HepG2 (cell line): Measurements from ENCODE around the gene CBLN3. TPM values are rescaled to one million over a fixed set of nuclear protein-coding genes. Genes with fewer than 3 reads are reported as not detected.

ENCODE experiments used
- ATF7-NPFF ChIP-seq: sonication (generic); formaldehyde crosslinking; IDR thresholded peaks from 2 replicates; pipeline ENCODE4 v1.8.1; 2023; ENCODE audit warnings: mild to moderate bottlenecking, low read depth, missing genetic modification reagents, moderate library complexity
- DMAP1 ChIP-seq: IDR thresholded peaks from 2 replicates; pipeline ENCODE4 v1.6.1; 2016
- ELF3 ChIP-seq: IDR thresholded peaks from 2 replicates; pipeline ENCODE4 v1.6.1; 2016; ENCODE audit warnings: missing genetic modification reagents, missing compliant biosample characterization
- HMGXB3 ChIP-seq: sonication (generic); formaldehyde crosslinking; IDR thresholded peaks from 2 replicates; pipeline ENCODE4 v1.4.0; 2020; ENCODE audit warnings: missing genetic modification reagents, borderline replicate concordance
- HNF4A ChIP-seq: sonication (generic); formaldehyde crosslinking; IDR thresholded peaks from 2 replicates; pipeline ENCODE4 v1.4.0; 2020; ENCODE audit warnings: missing genetic modification reagents
- MAFF ChIP-seq: IDR thresholded peaks from 2 replicates; pipeline ENCODE4 v1.6.1; 2011; ENCODE audit warnings: low read depth, low read length, improper control_type of control experiment
- NBN ChIP-seq: fragments of 450-650 bp; conservative IDR thresholded peaks from 2 replicates; pipeline ENCODE4 v1.6.1; 2017
- NFE2L1 ChIP-seq: sonication (generic); formaldehyde crosslinking; IDR thresholded peaks from 2 replicates; pipeline ENCODE4 v1.4.0; 2020; ENCODE audit warnings: missing genetic modification reagents, mild to moderate bottlenecking, borderline replicate concordance
- NFKB2 ChIP-seq: sonication (generic); formaldehyde crosslinking; IDR thresholded peaks from 2 replicates; pipeline ENCODE4 v1.4.0; 2020; ENCODE audit warnings: missing genetic modification reagents, borderline replicate concordance
- ZNF12 ChIP-seq: sonication (generic); formaldehyde crosslinking; IDR thresholded peaks from 2 replicates; pipeline ENCODE4 v1.5.0; 2020; ENCODE audit warnings: missing genetic modification reagents
- ZNF275 ChIP-seq: sonication (generic); formaldehyde crosslinking; IDR thresholded peaks from 2 replicates; pipeline ENCODE4 v1.8.0; 2022; ENCODE audit warnings: missing genetic modification reagents, mild to moderate bottlenecking, inconsistent platforms, borderline replicate concordance
- ZNF317 ChIP-seq: sonication (generic); formaldehyde crosslinking; IDR thresholded peaks from 2 replicates; pipeline ENCODE4 v1.5.0; 2020; ENCODE audit warnings: mild to moderate bottlenecking, missing genetic modification reagents
- ZNF33B ChIP-seq: sonication (generic); formaldehyde crosslinking; IDR thresholded peaks from 2 replicates; pipeline ENCODE4 v1.5.1; 2020; ENCODE audit warnings: mild to moderate bottlenecking, missing genetic modification reagents
- ZNF672 ChIP-seq: sonication (generic); formaldehyde crosslinking; IDR thresholded peaks from 2 replicates; pipeline ENCODE4 v1.8.1; 2022; ENCODE audit warnings: missing genetic modification reagents
- polyA plus RNA-seq, 8 experiments: library from polyadenylated mRNA; depleted of rRNA in 3 of 8; stranded (reverse) in 7 of 8; unstranded in 1 of 8; fragments of >200 nt; fragmentation: Illumina TruSeq in 4 of 8; extraction: Trizol in 4 of 8; gene quantifications; 2 replicates each; pipeline versions ENCODE4 v1.2.1 to v1.2.3, GENCODE V29; 2011 to 2016; ENCODE audit warnings: low read depth in 4 of 8, missing spikeins in 1 of 8, mixed read lengths in 1 of 8; ENCODE audit not compliant: insufficient read depth in 1 of 8
- total RNA-seq, 5 experiments: library from RNA; depleted of rRNA; stranded (reverse); fragments of >200 nt; fragmentation: Illumina TruSeq; extraction: Trizol; gene quantifications; 2 replicates each; pipeline ENCODE4 v1.2.3, GENCODE V29; 2016; ENCODE audit warnings: low read depth in 1 of 5
- TF ChIP-seq, protein P1 (sequence below): sonication (generic); formaldehyde crosslinking; IDR thresholded peaks from 2 replicates; pipeline ENCODE4 v1.5.0; 2020; ENCODE audit warnings: mild to moderate bottlenecking, missing genetic modification reagents, borderline replicate concordance
- TF ChIP-seq, protein P2 (sequence below): IDR thresholded peaks from 2 replicates; pipeline ENCODE4 v1.6.1; 2016
- TF ChIP-seq, protein P3 (sequence below): IDR thresholded peaks from 2 replicates; pipeline ENCODE4 v1.6.1; 2012; ENCODE audit warnings: low read length, improper control_type of control experiment
- TF ChIP-seq, protein P4 (sequence below): sonication (generic); formaldehyde crosslinking; IDR thresholded peaks from 2 replicates; pipeline ENCODE4 v1.5.0; 2020; ENCODE audit warnings: missing genetic modification reagents

Gene CBLN3
- total and polyA plus RNA-seq, 2 of the 13 experiments (the other 11 are each of a cell fraction or from before 2014, with no cell fraction given): 0.66 to 0.98 TPM

DNA sequence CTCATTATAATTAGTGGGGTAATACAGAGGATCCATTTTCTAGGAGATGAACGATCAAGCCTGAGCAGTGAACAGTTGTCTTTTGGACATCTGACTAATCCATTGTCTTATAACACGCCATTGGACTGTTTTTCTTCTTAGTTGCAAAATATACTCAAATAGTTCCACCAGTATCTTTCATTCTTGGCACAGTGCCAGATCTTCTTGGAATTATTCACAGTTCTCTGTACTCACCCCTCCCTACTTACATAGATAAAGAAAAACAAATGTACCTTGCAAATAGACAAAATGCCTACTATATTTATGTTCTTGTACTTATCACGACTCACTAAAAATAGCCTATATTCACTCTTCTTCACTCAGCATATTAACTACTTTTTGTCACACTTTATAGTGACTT is 3.8 kb downstream of the CBLN3 start (continued):
- TF ChIP-seq ZNF275 (CRISPR knock-in tag) (no peak), ATF7-NPFF (CRISPR knock-in tag) (no peak), ZNF672 (CRISPR knock-in tag) (no peak), ZNF33B (no peak), HNF4A (CRISPR knock-in tag) (0 out of 2 replicates have a peak, but pooled peaks have one; percentile 3), DMAP1 (no peak), ZNF317 (CRISPR knock-in tag) (no peak), ZNF12 (CRISPR knock-in tag) (no peak), MAFF (no peak), NFKB2 (CRISPR knock-in tag) (no peak), ELF3 (CRISPR knock-in tag) (no peak), HMGXB3 (CRISPR knock-in tag) (no peak), NBN (no peak), NFE2L1 (CRISPR knock-in tag) (no peak)
- TF ChIP-seq, protein P1, sequence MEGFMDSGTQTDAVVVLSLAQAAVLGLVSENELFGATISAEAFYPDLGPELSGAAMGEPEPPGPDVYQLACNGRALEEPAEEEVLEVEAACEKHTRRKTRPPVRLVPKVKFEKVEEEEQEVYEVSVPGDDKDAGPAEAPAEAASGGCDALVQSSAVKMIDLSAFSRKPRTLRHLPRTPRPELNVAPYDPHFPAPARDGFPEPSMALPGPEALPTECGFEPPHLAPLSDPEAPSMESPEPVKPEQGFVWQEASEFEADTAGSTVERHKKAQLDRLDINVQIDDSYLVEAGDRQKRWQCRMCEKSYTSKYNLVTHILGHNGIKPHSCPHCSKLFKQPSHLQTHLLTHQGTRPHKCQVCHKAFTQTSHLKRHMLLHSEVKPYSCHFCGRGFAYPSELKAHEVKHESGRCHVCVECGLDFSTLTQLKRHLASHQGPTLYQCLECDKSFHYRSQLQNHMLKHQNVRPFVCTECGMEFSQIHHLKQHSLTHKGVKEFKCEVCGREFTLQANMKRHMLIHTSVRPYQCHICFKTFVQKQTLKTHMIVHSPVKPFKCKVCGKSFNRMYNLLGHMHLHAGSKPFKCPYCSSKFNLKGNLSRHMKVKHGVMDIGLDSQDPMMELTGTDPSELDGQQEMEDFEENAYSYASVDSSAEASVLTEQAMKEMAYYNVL (CRISPR knock-in tag): no peak
- TF ChIP-seq, protein P2, sequence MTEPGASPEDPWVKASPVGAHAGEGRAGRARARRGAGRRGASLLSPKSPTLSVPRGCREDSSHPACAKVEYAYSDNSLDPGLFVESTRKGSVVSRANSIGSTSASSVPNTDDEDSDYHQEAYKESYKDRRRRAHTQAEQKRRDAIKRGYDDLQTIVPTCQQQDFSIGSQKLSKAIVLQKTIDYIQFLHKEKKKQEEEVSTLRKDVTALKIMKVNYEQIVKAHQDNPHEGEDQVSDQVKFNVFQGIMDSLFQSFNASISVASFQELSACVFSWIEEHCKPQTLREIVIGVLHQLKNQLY (CRISPR knock-in tag): no peak
- TF ChIP-seq, protein P3, sequence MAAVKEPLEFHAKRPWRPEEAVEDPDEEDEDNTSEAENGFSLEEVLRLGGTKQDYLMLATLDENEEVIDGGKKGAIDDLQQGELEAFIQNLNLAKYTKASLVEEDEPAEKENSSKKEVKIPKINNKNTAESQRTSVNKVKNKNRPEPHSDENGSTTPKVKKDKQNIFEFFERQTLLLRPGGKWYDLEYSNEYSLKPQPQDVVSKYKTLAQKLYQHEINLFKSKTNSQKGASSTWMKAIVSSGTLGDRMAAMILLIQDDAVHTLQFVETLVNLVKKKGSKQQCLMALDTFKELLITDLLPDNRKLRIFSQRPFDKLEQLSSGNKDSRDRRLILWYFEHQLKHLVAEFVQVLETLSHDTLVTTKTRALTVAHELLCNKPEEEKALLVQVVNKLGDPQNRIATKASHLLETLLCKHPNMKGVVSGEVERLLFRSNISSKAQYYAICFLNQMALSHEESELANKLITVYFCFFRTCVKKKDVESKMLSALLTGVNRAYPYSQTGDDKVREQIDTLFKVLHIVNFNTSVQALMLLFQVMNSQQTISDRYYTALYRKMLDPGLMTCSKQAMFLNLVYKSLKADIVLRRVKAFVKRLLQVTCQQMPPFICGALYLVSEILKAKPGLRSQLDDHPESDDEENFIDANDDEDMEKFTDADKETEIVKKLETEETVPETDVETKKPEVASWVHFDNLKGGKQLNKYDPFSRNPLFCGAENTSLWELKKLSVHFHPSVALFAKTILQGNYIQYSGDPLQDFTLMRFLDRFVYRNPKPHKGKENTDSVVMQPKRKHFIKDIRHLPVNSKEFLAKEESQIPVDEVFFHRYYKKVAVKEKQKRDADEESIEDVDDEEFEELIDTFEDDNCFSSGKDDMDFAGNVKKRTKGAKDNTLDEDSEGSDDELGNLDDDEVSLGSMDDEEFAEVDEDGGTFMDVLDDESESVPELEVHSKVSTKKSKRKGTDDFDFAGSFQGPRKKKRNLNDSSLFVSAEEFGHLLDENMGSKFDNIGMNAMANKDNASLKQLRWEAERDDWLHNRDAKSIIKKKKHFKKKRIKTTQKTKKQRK: no peak
- TF ChIP-seq, protein P4, sequence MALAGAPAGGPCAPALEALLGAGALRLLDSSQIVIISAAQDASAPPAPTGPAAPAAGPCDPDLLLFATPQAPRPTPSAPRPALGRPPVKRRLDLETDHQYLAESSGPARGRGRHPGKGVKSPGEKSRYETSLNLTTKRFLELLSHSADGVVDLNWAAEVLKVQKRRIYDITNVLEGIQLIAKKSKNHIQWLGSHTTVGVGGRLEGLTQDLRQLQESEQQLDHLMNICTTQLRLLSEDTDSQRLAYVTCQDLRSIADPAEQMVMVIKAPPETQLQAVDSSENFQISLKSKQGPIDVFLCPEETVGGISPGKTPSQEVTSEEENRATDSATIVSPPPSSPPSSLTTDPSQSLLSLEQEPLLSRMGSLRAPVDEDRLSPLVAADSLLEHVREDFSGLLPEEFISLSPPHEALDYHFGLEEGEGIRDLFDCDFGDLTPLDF (CRISPR knock-in tag): no peak
